Activated CD4-positive, alpha-beta T cell treated with anti-CD3 and anti-CD28 coated beads, Interleukin-2, amount 10 ng/mL, durations not matched to agents 24 days and 14 days (primary cell): ENCODE measurements around the gene ITCH. TPM values are rescaled to one million over a fixed set of nuclear protein-coding genes. Genes with fewer than 3 reads are reported as not detected.
A peak's percentile ranks its signal among the peaks of the same experiment; 100 is the strongest.

ENCODE experiments used
- DNase-seq: peaks from one replicate; pipeline ENCODE4 v3.0.0; 2022
- H3K27ac Mint-ChIP-seq: one replicate; pipeline ENCODE4 v1.8.0; 2022; ENCODE audit warnings: mild to moderate bottlenecking, mixed read lengths
- H3K27me3 Mint-ChIP-seq: one replicate; pipeline ENCODE4 v1.8.0; 2022; ENCODE audit warnings: mixed read lengths
- H3K36me3 Mint-ChIP-seq: one replicate; pipeline ENCODE4 v1.8.0; 2022; ENCODE audit warnings: low read depth, mild to moderate bottlenecking, mixed read lengths
- H3K4me1 Mint-ChIP-seq: one replicate; pipeline ENCODE4 v1.8.0; 2021; ENCODE audit warnings: mixed read lengths
- H3K4me3 Mint-ChIP-seq: one replicate; pipeline ENCODE4 v1.8.0; 2022; ENCODE audit warnings: mild to moderate bottlenecking, moderate library complexity, mixed read lengths
- H3K9me3 Mint-ChIP-seq: one replicate; pipeline ENCODE4 v1.8.0; 2021; ENCODE audit warnings: mixed read lengths
- intact Hi-C: fragments of 100-400 bp; cut with micrococcal nuclease; formaldehyde crosslinking; loops from one replicate; pipeline ENCODE4 v1.15.1; 2023
- total RNA-seq: library from RNA; stranded (reverse); gene quantifications from 2 replicates; pipeline ENCODE4 v1.2.3, GENCODE V29; 2022

The ITCH gene
- total RNA-seq, 1 donor from 2014 or later = 55.6 TPM

DNA sequence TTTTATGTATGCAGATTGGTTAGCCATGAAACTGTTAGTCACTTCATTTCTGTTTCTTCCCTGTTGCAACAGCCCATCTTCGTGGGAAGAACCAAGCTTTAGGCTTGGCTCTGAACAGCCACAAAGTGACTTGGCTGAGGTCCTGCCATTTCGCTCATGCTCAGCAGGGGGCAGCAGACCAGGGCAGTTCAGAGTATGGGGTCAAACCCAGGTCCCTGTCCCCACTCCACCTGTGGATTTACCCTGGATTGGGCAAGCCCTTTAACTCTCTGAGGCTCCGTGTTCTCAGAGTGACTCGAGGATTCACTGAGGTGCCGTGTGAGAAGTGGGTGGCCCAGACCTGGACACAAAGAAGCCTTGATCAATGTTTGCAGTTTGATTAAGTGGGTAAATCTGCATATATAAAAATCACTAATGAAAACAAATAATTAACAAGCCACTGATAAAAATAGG is 175.6 kb downstream of the ITCH start:
- Mint-ChIP-seq H3K4me3 (no peak overlapping the region), H3K27ac (no peak overlapping the region), H3K4me1 (peaks cover 14% of the 10 kb centered on the region), H3K9me3 (no peaks in the 10 kb centered on the region), H3K27me3 (no peaks in the 10 kb centered on the region), H3K36me3 (peaks cover 41% of the 10 kb centered on the region)
- intact Hi-C loops = loop anchor here (1.0 to 5.0 kb wide), 3 partner anchors 170 to 230 kb away; no protein-coding TSS in a partner anchor
- peak; percentile 90 for DNase-seq

DNA sequence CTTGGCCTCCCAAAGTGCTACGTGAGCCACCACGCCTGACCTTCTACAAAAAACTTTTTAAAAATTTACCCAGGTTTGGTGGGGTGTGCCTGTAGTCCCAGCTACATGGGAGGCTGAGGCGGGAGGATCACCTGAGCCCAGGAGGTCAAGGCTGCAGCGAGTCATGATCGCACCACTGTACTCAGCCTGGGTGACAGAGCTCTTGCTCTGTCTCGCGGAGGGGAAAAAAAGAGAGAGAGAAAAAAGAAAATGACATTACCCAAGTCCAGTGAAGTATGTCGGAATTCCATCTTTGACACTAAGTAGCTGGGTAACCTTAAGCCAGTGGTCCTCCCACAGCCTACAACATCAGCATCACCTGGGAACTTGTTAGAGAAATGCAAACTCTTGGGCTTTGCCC is 176.7 kb downstream of the ITCH start:
- Mint-ChIP-seq H3K27ac (no peak overlapping the region), H3K36me3 (peaks cover 33% of the 10 kb centered on the region), H3K9me3 (no peaks in the 10 kb centered on the region), H3K4me3 (no peak overlapping the region), H3K27me3 (no peaks in the 10 kb centered on the region), H3K4me1 (peaks cover 21% of the 10 kb centered on the region)
- no peak for DNase-seq
- intact Hi-C loops = loop anchor here (2.0 to 5.0 kb wide), 2 partner anchors 227 to 229 kb away; no protein-coding TSS in a partner anchor

DNA sequence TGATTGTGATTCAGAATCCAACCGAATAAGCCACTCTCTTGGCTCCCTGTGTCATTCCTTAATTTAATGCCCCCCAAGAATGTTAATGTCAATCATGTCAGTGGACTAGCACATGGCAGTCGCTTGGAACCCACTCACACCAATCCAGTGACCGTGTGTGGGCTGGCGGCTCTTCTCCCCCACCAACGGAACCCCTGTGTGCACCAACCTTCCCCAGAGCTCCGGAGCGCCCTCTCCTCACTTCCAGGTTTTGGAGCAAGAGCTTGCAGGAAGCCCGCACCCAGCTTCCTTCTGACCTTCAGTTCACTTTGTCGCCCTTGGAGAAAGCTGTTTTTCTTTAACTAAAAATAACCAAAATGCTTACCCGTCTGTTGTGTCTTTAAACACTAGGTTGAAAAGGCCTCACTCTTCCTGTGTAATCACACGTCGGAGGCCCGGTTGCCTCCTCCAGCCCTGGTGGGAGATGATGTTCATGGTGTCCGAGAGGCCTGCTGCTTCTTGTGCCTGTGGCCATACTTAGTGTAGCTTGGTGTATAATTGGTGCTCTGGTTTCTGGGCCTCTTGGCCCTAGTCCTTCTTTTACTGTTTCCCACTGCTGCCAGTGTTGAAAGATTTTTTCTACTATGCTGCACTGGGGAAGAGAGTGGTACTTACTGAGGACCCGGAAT is 177.7 kb downstream of the ITCH start:
- H3K36me3 Mint-ChIP-seq = peaks cover 25% of the 10 kb centered on the region
- H3K4me1 Mint-ChIP-seq = peaks cover 22% of the 10 kb centered on the region
- H3K27me3 Mint-ChIP-seq = no peaks in the 10 kb centered on the region
- intact Hi-C loops = no loop called here
- peak overlapping the region; percentile 74 for H3K27ac Mint-ChIP-seq
- no peaks in the 10 kb centered on the region for H3K9me3 Mint-ChIP-seq
- no peak overlapping the region for H3K4me3 Mint-ChIP-seq
- DNase-seq = no peak

DNA sequence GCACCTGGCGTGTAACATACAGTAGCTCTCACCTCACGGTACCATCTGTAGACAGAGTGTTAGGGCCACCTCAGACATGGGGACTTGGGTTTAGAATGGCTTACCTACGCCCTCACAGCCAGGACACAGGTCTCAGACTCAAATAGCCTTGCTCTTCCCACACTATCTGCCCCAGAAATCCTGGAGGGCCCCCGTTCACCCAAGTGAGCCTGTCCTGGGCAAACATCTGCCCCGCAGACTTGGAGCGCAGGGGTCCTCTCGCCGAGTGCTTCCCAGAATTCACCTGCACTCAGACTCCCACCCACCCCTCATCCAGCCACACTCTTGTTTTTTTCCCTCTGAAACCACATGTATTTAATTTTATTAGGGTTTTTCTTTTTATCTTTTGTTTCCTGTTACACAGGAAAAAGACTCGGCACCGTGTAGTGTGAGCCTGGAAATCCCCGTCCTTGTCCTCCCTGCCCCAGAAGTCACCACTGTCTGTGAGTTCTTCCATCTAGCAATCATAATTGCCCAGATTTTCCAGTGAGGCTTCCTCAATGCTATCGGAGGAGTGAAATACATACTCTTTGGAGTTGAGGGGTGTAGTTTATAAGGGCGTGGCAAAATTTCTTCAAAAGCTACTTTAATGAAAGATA is 178.3 kb downstream of the ITCH start:
- peak; percentile 66 for DNase-seq
- Mint-ChIP-seq H3K27ac (peak overlapping the region; percentile 74), H3K27me3 (no peaks in the 10 kb centered on the region), H3K36me3 (peaks cover 23% of the 10 kb centered on the region), H3K4me3 (peak overlapping the region; percentile 44), H3K4me1 (peaks cover 22% of the 10 kb centered on the region), H3K9me3 (no peaks in the 10 kb centered on the region)
- intact Hi-C loops = no loop called here

DNA sequence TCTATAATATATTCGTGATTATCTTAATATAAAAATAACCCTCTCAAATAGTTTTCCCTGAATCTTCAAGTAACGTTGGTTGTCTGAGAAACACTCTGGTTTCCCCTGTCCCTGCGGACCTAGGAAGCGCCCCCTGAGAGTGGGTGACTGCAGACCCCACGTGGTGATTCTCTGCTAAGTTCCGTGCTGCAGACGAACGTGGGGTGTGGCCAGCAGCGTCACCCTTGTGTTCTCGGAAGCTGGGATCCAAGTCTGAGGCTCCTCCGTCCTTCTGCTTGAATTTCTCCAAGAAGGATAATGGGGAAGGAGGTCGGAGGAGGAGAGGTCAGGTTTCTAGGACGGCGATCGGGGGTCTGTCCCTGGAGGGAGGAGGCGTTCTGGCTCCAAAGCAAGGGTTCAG is 178.8 kb downstream of the ITCH start:
- H3K27me3 Mint-ChIP-seq = no peaks in the 10 kb centered on the region
- H3K9me3 Mint-ChIP-seq = no peaks in the 10 kb centered on the region
- no peak overlapping the region for H3K27ac Mint-ChIP-seq
- DNase-seq = no peak
- peaks cover 22% of the 10 kb centered on the region for H3K36me3 Mint-ChIP-seq
- H3K4me1 Mint-ChIP-seq = peaks cover 22% of the 10 kb centered on the region
- H3K4me3 Mint-ChIP-seq = no peak overlapping the region
- intact Hi-C loops = no loop called here

DNA sequence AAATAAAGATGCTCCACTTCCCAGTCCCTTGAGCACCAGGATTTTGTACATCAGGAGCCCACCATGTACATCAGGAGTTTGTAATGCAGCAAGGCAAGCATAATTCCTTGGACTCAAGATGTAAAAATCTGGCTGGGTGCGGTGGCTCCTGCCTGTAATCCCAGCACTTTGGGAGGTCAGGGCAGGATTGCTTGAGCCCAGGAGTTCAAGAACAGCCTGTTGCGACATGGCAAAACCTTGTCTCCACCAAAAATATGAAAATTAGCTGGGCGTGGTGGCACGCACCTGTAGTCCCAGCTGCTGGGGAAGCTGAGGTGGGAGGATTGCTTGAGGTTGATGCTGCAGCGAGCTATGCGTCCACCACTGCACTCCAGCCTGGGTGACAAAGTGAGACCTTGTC is 179.4 kb downstream of the ITCH start:
- Mint-ChIP-seq H3K4me1 (peaks cover 22% of the 10 kb centered on the region), H3K36me3 (peaks cover 17% of the 10 kb centered on the region), H3K4me3 (no peak overlapping the region), H3K27me3 (no peaks in the 10 kb centered on the region), H3K27ac (no peak overlapping the region), H3K9me3 (no peaks in the 10 kb centered on the region)
- no peak for DNase-seq
- intact Hi-C loops = no loop called here

DNA sequence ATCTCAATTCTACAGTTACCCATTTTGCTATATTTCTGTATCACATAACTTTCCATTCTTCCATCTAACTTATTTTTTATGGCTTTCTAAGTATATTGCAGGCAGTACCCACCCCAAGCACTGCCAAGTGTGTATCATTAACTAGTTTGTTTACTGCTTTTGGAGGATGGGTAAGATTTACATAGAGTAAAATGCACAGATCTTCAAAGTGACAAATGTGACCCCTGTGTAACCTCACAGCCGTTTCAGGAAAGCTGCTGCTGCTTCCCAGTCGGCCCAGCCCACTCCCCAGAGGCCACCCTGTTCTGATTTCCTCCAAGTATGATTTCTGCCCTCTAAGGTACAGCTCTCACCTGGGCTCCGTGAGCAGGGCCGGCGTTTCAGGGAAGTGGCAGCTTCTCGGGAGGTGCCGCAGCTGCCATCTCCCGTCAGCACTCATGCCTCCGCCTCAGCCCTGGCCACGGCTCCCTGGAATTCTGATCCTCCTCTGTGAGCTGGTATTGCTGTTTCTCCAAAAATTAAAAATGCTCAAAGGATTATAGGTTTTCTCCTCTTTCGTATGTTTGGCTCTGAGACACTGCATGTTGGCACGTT is 180.5 kb downstream of the ITCH start:
- no peak for DNase-seq
- H3K4me3 Mint-ChIP-seq = no peak overlapping the region
- intact Hi-C loops = no loop called here
- H3K9me3 Mint-ChIP-seq = no peaks in the 10 kb centered on the region
- H3K27ac Mint-ChIP-seq = no peak overlapping the region
- H3K27me3 Mint-ChIP-seq = no peaks in the 10 kb centered on the region
- H3K36me3 Mint-ChIP-seq = peaks cover 17% of the 10 kb centered on the region
- peaks cover 21% of the 10 kb centered on the region for H3K4me1 Mint-ChIP-seq

DNA sequence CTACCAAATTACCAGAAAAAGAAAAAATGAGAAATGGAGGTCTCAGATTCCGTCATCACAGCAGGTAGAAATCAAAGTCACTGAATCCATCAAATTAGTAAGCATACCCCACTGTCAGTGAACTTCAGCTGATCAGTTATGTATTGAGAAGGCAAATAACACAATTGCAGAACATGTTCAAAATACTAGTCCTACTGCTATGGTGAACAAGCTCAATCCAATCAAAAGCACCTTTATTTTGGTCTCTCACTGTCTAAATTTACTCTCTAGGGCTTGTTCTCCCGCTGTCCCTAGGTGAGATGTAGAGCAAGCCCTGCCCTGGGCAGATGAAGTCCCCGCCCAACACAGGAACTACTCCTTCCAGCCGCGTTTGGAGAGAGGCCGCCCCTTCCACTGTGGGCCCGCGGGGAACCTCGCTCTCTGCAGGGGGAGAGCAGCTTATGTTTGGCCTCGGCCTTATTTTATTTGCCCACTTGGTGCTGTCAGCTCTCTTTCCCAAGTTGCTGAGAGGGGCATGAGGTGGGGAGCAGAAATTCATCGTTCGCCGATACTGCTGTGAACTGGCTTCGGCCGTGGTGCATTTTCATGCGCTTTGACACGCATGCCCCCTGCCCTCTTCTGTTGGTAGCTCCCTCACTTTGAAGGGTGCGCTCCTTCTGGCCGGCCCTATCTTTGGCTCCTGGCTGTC is 181.2 kb downstream of the ITCH start:
- DNase-seq = peak; percentile 77
- H3K9me3 Mint-ChIP-seq = no peaks in the 10 kb centered on the region
- H3K27ac Mint-ChIP-seq = no peak overlapping the region
- no peaks in the 10 kb centered on the region for H3K27me3 Mint-ChIP-seq
- H3K36me3 Mint-ChIP-seq = peaks cover 15% of the 10 kb centered on the region
- intact Hi-C loops = no loop called here
- peaks cover 18% of the 10 kb centered on the region for H3K4me1 Mint-ChIP-seq
- peak overlapping the region; percentile 59 for H3K4me3 Mint-ChIP-seq

DNA sequence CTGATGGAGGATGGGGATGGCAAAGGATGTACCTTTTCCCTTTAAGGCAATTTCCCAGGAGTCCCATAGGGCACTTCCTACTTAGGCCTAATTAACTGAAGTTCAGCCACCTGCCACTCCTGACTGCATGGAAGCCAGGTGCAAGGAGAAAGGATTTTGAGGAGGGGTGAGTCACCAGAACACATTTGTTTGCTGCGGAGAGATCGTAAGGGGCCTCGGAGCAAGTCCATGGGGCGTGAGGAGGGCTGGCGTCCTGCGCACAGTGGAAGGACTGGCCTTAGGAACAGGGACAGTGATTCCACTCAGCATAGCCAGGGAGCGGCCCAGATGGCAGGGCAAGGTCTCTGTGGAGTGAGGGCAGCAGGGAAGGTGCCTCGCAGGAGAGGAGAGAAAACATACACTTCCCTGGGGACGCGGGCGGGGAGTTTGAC is 183.7 kb downstream of the ITCH start:
- H3K27ac Mint-ChIP-seq = no peak overlapping the region
- no peaks in the 10 kb centered on the region for H3K9me3 Mint-ChIP-seq
- no peak for DNase-seq
- H3K36me3 Mint-ChIP-seq = no peaks in the 10 kb centered on the region
- intact Hi-C loops = no loop called here
- no peaks in the 10 kb centered on the region for H3K27me3 Mint-ChIP-seq
- no peak overlapping the region for H3K4me3 Mint-ChIP-seq
- peaks cover 7% of the 10 kb centered on the region for H3K4me1 Mint-ChIP-seq

DNA sequence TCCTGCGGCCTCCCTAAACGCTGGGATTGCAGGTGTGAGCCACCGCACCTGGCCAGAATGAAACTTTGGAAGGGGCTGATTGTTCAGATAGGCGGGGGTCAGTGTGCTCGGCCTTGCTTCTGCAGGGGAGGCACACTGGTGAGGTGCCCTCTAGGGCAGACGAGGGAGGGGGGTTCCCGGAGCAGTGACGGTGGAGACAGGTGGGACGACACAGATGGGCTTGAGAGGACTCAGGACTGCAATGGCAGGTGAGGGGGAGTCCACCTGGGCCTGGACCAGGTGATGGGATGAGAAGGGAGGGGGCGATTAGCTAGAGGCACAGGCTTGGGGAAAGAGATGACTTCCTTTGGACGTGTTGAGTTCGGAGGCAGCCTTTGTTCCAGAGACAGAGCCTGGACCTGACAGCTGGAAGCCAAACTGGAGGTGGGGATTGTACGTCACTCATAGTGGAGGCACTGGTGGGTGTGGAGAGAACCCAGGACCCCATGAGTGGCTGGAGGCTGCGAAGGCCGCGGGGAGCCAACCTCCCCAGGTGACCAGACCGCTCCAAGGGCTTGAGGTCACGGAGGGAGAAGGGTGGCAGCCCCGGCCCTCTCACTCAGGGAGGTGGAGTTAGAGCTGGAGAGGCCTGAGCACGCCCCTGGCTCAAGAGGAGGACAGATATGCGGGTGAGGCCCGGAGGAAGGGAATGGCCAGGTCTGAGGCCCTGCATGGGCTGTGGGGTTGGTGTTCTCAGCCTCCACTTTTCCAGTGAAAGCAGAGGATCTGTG is 185.0 kb downstream of the ITCH start:
- H3K36me3 Mint-ChIP-seq = no peaks in the 10 kb centered on the region
- intact Hi-C loops = no loop called here
- H3K9me3 Mint-ChIP-seq = no peaks in the 10 kb centered on the region
- H3K27me3 Mint-ChIP-seq = no peaks in the 10 kb centered on the region
- H3K4me1 Mint-ChIP-seq = peaks cover 7% of the 10 kb centered on the region
- no peak overlapping the region for H3K4me3 Mint-ChIP-seq
- no peak overlapping the region for H3K27ac Mint-ChIP-seq
- DNase-seq = no peak

DNA sequence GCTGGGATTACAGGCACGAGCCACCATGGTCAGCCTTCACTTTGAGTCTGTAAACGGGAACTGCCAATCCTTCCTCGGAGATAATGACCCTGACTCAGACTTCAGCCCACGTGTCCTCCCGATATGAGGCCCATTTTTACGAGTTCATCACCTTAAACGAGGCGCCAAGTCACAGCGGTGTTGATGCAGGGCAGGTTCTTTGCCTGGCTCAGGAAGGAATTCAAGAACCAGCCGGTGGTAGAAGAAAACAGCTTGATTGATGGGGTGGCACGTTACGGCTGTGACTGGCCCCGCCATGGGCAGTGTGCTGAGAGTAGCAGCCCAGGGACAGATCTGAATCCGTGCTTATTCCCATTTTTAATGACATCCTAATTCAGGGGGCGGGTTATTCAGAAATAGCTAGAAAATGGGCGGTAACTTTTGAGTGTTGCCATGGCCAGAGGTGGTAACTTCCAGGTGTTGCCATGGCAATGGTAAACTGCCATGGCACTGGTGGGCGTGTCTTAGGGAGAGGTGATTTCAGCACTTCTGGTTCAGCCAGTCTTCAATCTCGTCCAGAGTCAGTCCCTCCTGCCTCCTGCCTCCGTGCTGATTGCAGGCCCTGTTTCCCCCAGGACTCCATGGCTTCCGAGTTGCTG is 186.3 kb downstream of the ITCH start:
- Mint-ChIP-seq H3K9me3 (no peaks in the 10 kb centered on the region), H3K27me3 (no peaks in the 10 kb centered on the region), H3K27ac (no peak overlapping the region), H3K4me1 (peaks cover 3% of the 10 kb centered on the region), H3K36me3 (no peaks in the 10 kb centered on the region), H3K4me3 (no peak overlapping the region)
- intact Hi-C loops = no loop called here
- DNase-seq = peak; percentile 65

DNA sequence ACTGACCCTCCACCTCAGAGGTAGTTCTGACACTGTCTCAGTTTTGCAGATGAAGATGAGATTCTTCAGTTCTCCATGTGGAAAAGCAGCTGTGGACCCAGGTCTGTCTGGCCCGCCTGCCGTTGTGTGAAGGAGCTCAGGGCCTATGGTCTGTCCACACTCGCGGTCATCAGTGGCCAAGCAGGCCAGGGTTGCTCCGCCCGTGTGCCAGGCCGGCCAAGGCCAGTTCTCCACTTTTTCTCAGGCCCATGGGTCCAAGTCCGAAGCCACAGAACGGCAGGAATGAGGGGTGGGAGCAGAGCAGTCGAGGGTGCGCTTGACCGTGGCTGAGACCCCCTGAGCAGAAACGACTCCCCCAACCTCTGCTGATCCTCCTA is 186.8 kb downstream of the ITCH start:
- Mint-ChIP-seq H3K4me1 (no peaks in the 10 kb centered on the region), H3K4me3 (no peak overlapping the region), H3K27ac (no peak overlapping the region), H3K9me3 (no peaks in the 10 kb centered on the region), H3K36me3 (no peaks in the 10 kb centered on the region), H3K27me3 (no peaks in the 10 kb centered on the region)
- no peak for DNase-seq
- intact Hi-C loops = no loop called here

DNA sequence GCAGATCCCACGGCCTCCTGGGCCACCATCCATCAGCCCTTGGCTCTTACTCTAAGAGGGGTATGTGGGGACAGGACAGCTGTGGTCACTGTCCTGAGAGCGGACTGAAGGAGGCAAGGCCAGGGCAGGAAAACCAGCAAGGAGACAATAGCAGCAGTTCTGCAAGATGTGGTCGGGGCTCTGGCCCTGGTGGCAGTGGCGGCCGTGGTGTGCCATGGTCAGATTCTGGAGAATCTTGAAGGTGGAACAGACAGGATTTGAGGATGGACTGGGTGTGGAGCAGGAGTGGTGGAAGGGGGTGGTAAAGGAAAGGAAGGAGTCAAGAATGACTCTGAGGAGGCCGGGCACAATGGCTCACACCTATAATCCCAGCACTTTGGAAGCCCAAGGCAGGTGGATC is 189.5 kb downstream of the ITCH start:
- DNase-seq = no peak
- intact Hi-C loops = no loop called here
- peaks cover 2% of the 10 kb centered on the region for H3K4me1 Mint-ChIP-seq
- H3K9me3 Mint-ChIP-seq = no peaks in the 10 kb centered on the region
- H3K27me3 Mint-ChIP-seq = no peaks in the 10 kb centered on the region
- no peak overlapping the region for H3K27ac Mint-ChIP-seq
- peaks cover 2% of the 10 kb centered on the region for H3K36me3 Mint-ChIP-seq
- H3K4me3 Mint-ChIP-seq = no peak overlapping the region
